Peyer's patch (tissue), 4 donors: ENCODE data around the gene ALDH4A1.

Experiments
- POLR2A ChIP-seq, 2 donors: fragments of 450-650 bp; IDR thresholded peaks; one replicate each; pipeline ENCODE4 v1.5.1; 2017; ENCODE audit warnings: antibody characterized with exemption in 2 of 2, mild to moderate bottlenecking in 2 of 2, moderate library complexity in 2 of 2
- TF ChIP-seq, protein P1 (sequence below), 6 experiments: fragments of 450-650 bp in 4 of 6; fragments of 200-600 bp in 2 of 6; sonication (generic) in 1 of 6; IDR thresholded peaks; one replicate each; pipeline ENCODE4 v1.5.1; 2017 to 2019; ENCODE audit warnings: antibody characterized with exemption in 6 of 6, mild to moderate bottlenecking in 3 of 6, moderate library complexity in 1 of 6

DNA sequence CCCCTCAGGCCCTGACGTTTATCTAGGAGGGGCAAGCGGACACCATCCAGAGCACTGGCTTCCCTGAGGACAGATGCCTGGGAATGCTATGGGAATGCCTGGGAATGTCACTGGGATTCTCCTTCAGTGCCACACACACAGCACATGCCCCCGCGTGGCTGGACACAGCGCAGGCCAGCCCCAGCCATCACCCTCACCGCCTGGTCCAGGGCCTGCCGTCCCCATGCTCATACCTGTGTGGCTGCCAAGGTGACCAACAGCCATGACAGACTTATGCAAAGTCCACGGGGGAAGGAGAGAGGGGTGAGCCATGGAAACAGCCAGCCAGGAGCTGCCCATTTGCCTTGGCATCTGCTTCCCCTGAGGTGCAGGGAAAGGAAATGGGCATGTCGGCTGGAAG, 37.2 kb downstream of the ALDH4A1 start:
- TF ChIP-seq, protein P1, sequence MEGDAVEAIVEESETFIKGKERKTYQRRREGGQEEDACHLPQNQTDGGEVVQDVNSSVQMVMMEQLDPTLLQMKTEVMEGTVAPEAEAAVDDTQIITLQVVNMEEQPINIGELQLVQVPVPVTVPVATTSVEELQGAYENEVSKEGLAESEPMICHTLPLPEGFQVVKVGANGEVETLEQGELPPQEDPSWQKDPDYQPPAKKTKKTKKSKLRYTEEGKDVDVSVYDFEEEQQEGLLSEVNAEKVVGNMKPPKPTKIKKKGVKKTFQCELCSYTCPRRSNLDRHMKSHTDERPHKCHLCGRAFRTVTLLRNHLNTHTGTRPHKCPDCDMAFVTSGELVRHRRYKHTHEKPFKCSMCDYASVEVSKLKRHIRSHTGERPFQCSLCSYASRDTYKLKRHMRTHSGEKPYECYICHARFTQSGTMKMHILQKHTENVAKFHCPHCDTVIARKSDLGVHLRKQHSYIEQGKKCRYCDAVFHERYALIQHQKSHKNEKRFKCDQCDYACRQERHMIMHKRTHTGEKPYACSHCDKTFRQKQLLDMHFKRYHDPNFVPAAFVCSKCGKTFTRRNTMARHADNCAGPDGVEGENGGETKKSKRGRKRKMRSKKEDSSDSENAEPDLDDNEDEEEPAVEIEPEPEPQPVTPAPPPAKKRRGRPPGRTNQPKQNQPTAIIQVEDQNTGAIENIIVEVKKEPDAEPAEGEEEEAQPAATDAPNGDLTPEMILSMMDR (IDR thresholded peaks at IDR 0.05): no peak
- TF ChIP-seq POLR2A (IDR thresholded peaks at IDR 0.05): no peak
